GM18519 (cell line): ENCODE measurements around the gene KRTAP5-4.

Source experiments
- ATAC-seq: cut with Tn5 transposase; IDR thresholded peaks from one replicate; pipeline ENCODE4 v1.9.1; 2021; ENCODE audit warnings: mild to moderate bottlenecking, moderate library complexity; ENCODE audit not compliant: unreplicated experiment, low FRiP score

Gene KRTAP5-4

DNA sequence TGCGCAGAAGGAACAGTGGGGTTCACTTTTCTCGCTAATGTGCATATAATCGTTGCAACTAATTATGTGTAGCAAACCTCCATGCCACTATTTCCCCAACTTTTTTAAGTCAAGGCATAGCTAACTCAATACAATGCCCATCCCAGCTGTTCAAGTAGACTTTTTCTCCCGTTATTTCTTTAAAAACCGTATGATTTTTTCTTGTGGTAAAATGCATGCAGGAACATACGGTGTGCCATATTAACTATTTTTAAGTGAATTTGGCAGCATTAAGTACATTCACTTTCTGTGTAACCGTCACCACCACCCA is 47.0 kb downstream of the KRTAP5-4 start:
- no peak for ATAC-seq

DNA sequence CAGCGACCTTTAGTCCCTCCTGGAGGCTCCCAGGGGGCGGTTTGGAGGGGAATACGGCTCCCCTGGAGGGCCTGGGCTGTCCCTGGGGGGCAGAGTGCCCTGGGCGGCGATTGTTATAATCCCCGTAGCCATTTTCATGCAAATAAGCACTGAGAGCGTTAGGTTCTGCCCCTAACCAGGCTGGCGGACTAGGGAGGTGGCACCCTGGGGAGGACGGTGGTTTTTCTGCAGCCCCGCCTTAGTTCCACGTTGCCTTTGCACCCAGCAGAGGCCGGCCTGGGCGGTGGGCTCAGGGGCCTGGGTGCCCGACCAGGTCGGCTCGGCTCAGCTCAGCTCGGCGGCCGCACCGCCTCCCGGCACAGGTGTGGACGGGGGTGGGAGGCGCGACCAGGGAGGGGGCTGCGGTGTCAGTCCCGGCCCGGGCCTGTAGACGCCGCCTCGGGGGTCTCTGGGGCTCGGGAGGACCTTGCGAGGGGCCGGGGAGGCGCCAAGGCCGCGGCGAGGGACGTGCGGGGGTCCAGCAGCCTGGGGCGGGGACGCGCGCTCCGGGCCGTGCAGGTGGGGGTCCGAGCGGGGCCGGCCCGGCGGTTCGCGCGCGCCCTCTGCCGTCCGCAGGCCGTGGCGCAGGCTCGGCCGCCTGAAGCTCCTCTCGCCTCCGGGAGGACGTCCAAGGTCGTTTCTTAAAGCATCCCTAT is 47.6 kb downstream of the KRTAP5-4 start:
- no peak for ATAC-seq

DNA sequence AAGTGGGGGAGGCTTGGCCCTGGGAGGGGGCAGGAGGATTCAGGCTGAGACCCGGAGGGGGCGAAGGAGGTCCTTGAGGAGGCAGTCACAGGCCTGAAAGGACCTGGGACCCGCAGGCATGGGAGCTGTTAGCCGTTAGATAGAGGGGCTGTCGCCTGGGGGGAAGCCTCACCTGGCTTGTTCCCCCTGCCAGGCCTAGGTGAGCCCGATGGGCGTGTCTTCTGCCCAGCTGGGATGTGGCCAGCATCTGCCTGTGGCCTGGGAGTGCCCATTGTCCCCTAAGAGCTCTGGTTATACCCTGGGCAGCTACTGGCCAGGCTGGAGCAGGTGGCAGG is 48.1 kb downstream of the KRTAP5-4 start:
- no peak for ATAC-seq

DNA sequence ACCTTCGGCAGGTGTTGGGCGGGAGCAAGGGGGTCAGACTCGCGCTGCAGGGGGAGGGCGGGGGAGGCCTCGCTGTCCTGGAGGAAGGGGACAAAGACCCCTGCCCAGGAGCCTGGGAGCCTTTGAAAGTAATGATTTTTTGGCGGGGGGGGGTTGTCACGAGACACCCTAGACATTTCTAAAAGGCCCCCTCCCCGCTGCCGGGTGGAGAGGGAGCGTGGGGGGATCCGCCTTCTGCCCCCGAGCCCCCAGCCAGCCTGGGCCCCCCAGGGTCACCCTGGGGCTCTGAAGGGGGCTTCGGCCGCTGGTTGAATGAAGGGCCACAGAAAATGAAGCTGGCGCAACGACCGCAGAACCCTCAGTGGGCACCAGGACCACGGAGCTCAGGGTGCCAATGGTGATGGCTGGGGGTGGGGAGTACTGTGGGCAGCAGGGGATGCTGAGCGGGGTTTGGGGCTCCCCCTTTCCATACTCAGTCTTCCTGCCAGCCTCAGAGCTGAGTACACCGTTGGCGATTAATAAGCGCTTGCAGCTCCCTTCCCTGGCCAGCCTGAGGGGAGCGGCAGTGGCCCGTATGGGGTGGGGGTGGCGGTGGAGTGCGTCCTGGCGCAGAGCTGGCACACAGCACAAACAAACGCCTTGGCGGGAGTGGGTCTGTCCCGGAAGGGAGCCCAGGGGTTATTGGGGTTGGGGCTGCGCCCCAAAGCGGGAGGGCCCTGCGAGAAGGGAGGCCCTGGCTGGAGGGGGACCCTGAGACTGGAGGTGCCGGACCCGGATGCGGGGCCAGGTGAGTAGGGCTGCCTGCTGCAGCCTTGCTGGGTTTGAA is 48.6 kb downstream of the KRTAP5-4 start:
- ATAC-seq = no peak

DNA sequence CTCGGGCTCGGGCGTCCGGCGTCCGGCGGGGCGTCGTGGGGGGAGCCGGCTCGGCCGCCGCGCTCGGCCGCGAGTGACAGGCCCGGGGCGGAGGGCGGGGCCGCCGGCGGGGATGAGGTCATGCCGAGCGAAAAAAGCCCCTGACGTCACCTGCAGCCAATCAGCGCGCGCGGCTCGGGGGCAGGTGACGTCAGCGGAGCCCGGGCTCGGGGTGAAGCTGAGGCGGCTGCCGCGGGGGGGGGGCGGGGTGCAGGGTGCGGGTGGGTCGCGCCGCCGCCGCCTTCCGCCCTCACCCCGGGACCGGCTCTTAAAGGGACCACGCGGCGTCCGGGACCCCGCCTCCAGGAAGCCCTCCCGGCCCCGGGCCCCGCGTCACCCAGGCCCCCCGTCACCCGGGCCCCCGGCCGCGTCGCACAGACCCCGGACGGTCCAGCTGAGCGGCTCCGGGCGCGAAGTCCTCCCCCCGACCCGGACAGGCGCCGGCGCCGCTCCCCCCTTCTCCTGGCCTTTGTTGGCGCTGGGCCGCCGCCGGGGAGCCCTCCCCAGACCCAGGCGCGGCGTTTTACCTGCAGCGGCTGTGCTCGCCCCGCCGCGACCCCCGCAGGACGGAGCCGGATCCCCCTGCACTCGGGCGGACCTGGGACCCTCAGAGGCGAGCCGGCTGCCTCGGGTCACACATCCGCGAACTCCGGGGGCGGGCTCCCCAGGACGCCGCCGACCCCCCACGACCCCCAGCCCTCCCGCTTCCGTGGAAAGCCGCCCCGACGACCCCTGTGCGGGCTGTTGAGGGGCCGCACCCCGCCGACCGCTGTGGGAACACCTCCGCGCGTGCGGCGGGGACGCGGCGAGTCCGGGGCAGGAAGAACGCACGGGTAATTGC is 49.5 kb downstream of the KRTAP5-4 start, which contains the start of gene DUSP8:
DUSP8 (minus strand) TSS at position 75 of the 880 bp plus-strand sequence. CDS start 6,445 bp downstream, outside the sequence.
- ATAC-seq = no peak

DNA sequence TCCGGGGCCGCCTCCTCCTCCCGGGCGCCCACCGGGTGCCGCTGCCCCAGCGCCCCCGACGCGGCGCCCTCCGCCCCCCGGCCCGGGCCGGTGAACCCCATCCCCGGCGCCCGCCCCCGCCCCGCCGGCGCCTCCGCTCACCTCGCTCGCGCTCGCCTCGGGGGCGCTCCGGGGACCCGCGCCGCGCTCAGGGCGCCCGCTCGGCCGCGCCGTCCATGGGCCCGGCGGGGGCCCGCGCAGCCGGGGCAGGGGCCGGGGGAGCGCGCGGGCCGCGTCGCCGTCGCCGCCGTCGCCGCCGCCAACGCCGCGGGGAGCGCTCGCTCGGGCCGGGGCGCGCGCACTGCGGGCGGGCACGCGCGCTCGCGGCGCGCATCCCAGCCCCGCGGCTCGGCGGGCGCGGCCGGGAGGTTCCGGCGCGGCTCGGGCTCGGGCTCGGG is 50.2 kb downstream of the KRTAP5-4 start:
- no peak for ATAC-seq
